WTC11 (cell line): Measurements from ENCODE around the gene MS4A14.

Experiments
- ATF3 ChIP-seq: sonication (generic); formaldehyde crosslinking; conservative IDR thresholded peaks from 2 replicates; pipeline ENCODE4 v1.8.1; 2022; ENCODE audit warnings: mild to moderate bottlenecking, missing genetic modification reagents
- CREB1 ChIP-seq: sonication (generic); formaldehyde crosslinking; IDR thresholded peaks from 2 replicates; pipeline ENCODE4 v1.8.0; 2023; ENCODE audit warnings: mild to moderate bottlenecking, missing genetic modification reagents
- CTCF ChIP-seq: fragments of 200-600 bp; IDR thresholded peaks from 2 replicates; pipeline ENCODE4 v1.8.0; 2022; ENCODE audit warnings: antibody characterized with exemption
- FOXJ3 ChIP-seq: sonication (generic); formaldehyde crosslinking; IDR thresholded peaks from 2 replicates; pipeline ENCODE4 v1.9.0; 2021; ENCODE audit warnings: missing genetic modification reagents, mild to moderate bottlenecking, borderline replicate concordance
- JUN ChIP-seq: sonication (generic); formaldehyde crosslinking; IDR thresholded peaks from 2 replicates; pipeline ENCODE4 v1.8.0; 2023; ENCODE audit warnings: mild to moderate bottlenecking, missing genetic modification reagents
- MLX ChIP-seq: sonication (generic); formaldehyde crosslinking; IDR thresholded peaks from 2 replicates; pipeline ENCODE4 v1.8.1; 2023; ENCODE audit warnings: mild to moderate bottlenecking, missing genetic modification reagents, moderate library complexity
- NFATC4 ChIP-seq: fragments of 250-450 bp; sonication (Bioruptor Pico); IDR thresholded peaks from 2 replicates; pipeline ENCODE4 v1.9.0; 2021; ENCODE audit warnings: mild to moderate bottlenecking
- NFYB ChIP-seq: sonication (generic); formaldehyde crosslinking; conservative IDR thresholded peaks from 2 replicates; pipeline ENCODE4 v1.8.0; 2022; ENCODE audit warnings: low read depth, missing genetic modification reagents
- TEAD1 ChIP-seq: sonication (generic); formaldehyde crosslinking; IDR thresholded peaks from 2 replicates; pipeline ENCODE4 v1.8.0; 2022; ENCODE audit warnings: mild to moderate bottlenecking, missing genetic modification reagents
- TEAD4 ChIP-seq: sonication (generic); formaldehyde crosslinking; IDR thresholded peaks from 2 replicates; pipeline ENCODE4 v1.8.0; 2022; ENCODE audit warnings: mild to moderate bottlenecking, missing genetic modification reagents
- USF1 ChIP-seq: sonication (generic); formaldehyde crosslinking; IDR thresholded peaks from 2 replicates; pipeline ENCODE4 v1.8.0; 2022; ENCODE audit warnings: mild to moderate bottlenecking, missing genetic modification reagents
- ZBTB43 ChIP-seq: sonication (generic); formaldehyde crosslinking; IDR thresholded peaks from 2 replicates; pipeline ENCODE4 v1.8.1; 2023; ENCODE audit warnings: mild to moderate bottlenecking, missing genetic modification reagents
- ZNF281 ChIP-seq: sonication (generic); formaldehyde crosslinking; IDR thresholded peaks from 2 replicates; pipeline ENCODE4 v1.8.0; 2023; ENCODE audit warnings: mild to moderate bottlenecking, missing genetic modification reagents
- ZNF416 ChIP-seq: fragments of 250-450 bp; sonication (Bioruptor Pico); IDR thresholded peaks from 2 replicates; pipeline ENCODE4 v1.9.0; 2021; ENCODE audit warnings: mild to moderate bottlenecking, inconsistent platforms

GRCh38 chr11:60428517-60428916 is 32.3 kb downstream of the MS4A14 start:
- no peak for TF ChIP-seq NFATC4
- no peak for TF ChIP-seq CTCF
- no peak for TF ChIP-seq ATF3 (CRISPR knock-in tag)
- no peak for TF ChIP-seq JUN (CRISPR knock-in tag)
- no peak for TF ChIP-seq ZBTB43
- TF ChIP-seq ZNF416 (CRISPR knock-in tag): no peak
- no peak for TF ChIP-seq TEAD1 (CRISPR knock-in tag)
- no peak for TF ChIP-seq FOXJ3 (CRISPR knock-in tag)
- no peak for TF ChIP-seq USF1
- no peak for TF ChIP-seq TEAD4
- no peak for TF ChIP-seq CREB1
- TF ChIP-seq MLX: no peak
- TF ChIP-seq ZNF281: no peak
- no peak for TF ChIP-seq NFYB (CRISPR knock-in tag)
